GM12865 (cell line): ENCODE results near the gene TBC1D2B.
"Not testable (repeated sequence)": the region's sequence is repeated elsewhere in the genome, so short reads cannot be mapped to it uniquely, and the experiment has no call there.

Experiments
- DNase-seq: peaks from one replicate; pipeline ENCODE4 v3.0.0; 2010; ENCODE audit warnings: low read depth
- H3K4me3 ChIP-seq: 2 replicates; pipeline ENCODE4 v1.5.1; 2011; ENCODE audit warnings: mild to moderate bottlenecking, low read depth, low read length, control low read depth
- CTCF ChIP-seq: IDR thresholded peaks from 2 replicates; pipeline ENCODE4 v1.5.1; 2011; ENCODE audit warnings: low read length, control low read depth, low read depth, inconsistent platforms; ENCODE audit not compliant: insufficient read depth; ENCODE audit errors: missing control alignments

Gene TBC1D2B

DNA sequence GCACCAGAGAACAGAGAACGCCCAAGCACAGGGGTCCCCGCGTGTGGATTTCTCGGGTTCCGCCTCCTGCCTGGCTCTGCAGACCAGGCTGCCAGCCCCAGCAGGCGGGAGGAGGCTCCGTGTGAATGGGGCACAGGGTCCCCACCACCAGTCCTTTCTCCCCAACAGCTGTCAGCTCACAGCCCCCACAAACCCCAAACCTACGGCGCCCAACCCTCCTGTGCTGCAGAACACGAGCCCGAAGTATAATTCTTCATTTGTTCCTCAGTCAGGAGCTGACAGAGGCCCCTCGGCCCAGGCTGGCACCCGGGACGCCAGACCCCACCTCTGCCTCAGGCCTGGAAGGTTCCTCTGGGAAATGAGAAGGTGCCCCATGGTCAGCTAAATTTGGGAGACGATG is 78.0 kb downstream of the TBC1D2B start:
- H3K4me3 ChIP-seq, result no peak overlapping the region
- no peak for TF ChIP-seq CTCF
- DNase-seq, result no peak

DNA sequence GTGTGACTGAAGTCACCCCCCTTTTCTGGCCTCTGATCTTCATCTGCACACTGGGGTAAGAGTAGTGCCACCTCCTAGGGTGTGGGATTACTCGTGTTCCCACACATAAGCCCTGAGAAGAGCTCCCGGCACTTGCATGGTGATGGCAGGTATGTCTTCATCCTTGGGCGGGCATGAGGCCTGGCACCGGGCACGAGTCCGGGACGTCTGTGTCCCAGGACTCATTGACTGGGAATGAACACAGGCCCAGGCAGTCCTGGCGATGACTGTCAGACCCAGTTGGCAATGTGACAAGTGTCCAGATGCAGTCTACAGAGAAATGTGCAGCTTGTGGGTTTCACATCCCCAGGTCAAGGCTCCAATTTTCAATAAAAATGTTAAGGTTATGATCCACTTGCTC is 78.9 kb downstream of the TBC1D2B start:
- TF ChIP-seq CTCF, result no peak
- no peak for DNase-seq
- H3K4me3 ChIP-seq, result no peak overlapping the region

- DNase-seq, H3K4me3 ChIP-seq: not testable (repeated sequence)
Observed at GRCh38 chr15:77997761-77998554, 79.6 kb downstream of the TBC1D2B start.

- DNase-seq, result not testable (repeated sequence)
Observed at GRCh38 chr15:77997221-77997620, 80.3 kb downstream of the TBC1D2B start.

GRCh38 chr15:77996713-77997171 is 80.8 kb downstream of the TBC1D2B start:
- not testable (repeated sequence) for DNase-seq, H3K4me3 ChIP-seq

More at GRCh38 chr15:77997221-77997620, 80.3 kb downstream of the TBC1D2B start:
- H3K4me3 ChIP-seq, result not testable (repeated sequence)

DNA sequence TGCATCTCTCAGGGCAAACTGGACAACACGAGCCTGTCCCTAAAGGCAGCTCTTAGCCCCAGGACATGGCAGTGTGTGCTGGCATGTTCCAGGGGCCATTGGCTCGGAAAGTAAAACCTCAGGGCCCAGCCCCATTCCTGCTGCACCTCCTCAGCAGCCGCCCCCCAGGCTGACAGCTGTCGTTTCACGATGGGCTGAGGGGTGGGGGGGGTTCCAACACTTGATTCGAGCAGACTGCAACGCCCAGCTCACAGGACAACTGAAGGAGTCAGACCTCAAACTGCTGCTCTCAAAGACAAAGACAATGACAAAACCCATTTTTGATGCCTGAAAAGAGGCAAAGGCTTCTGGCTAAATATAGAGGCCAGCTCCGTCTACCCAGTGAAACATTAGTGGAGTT is 81.3 kb downstream of the TBC1D2B start:
- DNase-seq, H3K4me3 ChIP-seq: not testable (repeated sequence)

- DNase-seq, result not testable (repeated sequence)
Observed at GRCh38 chr15:77995537-77995918, 82.0 kb downstream of the TBC1D2B start.

GRCh38 chr15:77994893-77995536 is 82.5 kb downstream of the TBC1D2B start:
- not testable (repeated sequence) for H3K4me3 ChIP-seq, DNase-seq

More at GRCh38 chr15:77995537-77995918, 82.0 kb downstream of the TBC1D2B start:
- H3K4me3 ChIP-seq, result not testable (repeated sequence)

DNA sequence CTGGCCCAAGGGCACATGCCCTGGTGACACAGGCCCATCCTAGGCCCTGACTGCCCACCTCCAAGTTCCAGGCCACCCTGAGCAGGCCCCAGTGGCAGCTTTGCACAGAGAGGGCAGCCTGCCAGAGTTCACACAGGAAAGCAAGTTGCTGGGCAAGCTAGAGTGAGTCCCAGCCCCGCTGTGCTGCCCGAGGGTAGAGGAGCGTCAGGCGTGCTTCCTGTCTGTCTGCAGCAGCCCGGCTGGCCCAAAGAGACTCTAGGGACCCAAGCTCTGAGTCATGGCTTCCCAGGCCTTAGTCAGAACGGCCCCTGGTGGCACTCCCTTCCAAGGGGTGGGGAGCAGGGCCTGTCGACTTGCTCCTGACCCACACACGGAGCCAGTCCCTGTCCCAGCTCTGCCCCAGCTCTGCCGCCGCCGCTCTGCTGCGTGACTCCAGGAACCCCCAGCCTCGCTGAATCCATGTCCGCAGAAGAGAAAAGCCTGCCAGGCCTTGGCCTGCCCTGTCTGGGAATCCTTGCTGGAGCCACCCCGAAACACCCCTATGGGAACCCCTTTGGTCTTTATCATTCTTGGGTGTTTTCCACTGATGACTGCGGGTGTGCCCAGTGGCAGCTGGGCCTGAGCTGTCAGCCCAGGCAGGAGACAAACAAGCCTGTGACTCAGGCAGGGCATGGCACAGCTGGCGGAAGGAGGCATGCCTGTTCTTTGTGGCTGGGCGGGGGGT is 83.4 kb downstream of the TBC1D2B start:
- not testable (repeated sequence) for H3K4me3 ChIP-seq
- DNase-seq, result peak; percentile 92

GRCh38 chr15:77993374-77993911 is 84.1 kb downstream of the TBC1D2B start:
- H3K4me3 ChIP-seq, result no peak overlapping the region
- no peak for TF ChIP-seq CTCF
- no peak for DNase-seq
